Transverse colon (tissue), 3 donors: ENCODE measurements around the gene CREBBP.

Experiments
- EP300 ChIP-seq: sonication (generic); formaldehyde crosslinking; IDR thresholded peaks from one replicate; pipeline ENCODE4 v1.6.1; 2017; ENCODE audit warnings: antibody characterized with exemption, low read depth
- TF ChIP-seq, protein P1 (sequence below), 5 experiments: fragments of 200-600 bp in 3 of 5; fragments of 450-650 bp in 2 of 5; sonication (generic) in 3 of 5; IDR thresholded peaks; 1 replicate in 2 of 5; 2 replicates in 3 of 5; pipeline ENCODE4 v1.5.1; 2016 to 2017; ENCODE audit warnings: antibody characterized with exemption in 5 of 5, inconsistent platforms in 3 of 5, mild to moderate bottlenecking in 2 of 5, moderate library complexity in 1 of 5

DNA sequence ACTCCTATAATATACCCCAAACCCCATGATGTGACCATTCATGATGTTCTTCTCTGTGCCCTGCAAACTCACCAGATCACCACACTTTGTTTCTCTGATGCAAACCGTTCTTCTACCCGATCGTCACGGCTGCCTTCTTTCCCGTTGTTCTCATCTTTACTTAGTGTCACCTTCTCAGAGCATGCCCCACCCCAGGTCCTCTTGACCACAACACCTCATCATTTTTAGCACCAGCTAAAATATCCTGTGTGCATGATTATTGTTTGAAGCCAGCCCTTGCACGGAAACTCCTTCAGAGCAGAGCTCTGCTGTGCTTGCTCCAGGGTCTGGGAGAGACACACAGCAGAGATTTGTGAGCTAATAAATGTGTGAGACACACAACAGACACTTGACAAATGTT is 38.9 kb upstream of the CREBBP start:
- TF ChIP-seq EP300, result no peak
- TF ChIP-seq, protein P1, sequence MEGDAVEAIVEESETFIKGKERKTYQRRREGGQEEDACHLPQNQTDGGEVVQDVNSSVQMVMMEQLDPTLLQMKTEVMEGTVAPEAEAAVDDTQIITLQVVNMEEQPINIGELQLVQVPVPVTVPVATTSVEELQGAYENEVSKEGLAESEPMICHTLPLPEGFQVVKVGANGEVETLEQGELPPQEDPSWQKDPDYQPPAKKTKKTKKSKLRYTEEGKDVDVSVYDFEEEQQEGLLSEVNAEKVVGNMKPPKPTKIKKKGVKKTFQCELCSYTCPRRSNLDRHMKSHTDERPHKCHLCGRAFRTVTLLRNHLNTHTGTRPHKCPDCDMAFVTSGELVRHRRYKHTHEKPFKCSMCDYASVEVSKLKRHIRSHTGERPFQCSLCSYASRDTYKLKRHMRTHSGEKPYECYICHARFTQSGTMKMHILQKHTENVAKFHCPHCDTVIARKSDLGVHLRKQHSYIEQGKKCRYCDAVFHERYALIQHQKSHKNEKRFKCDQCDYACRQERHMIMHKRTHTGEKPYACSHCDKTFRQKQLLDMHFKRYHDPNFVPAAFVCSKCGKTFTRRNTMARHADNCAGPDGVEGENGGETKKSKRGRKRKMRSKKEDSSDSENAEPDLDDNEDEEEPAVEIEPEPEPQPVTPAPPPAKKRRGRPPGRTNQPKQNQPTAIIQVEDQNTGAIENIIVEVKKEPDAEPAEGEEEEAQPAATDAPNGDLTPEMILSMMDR (IDR thresholded peaks at IDR 0.05), result no peak
